ENCODE data around the gene ALKBH3.

- no peak for TF ChIP-seq YY1 (IDR thresholded peaks at IDR 0.05; ENCODE audit: insufficient read depth, insufficient read length)
- no peak for TF ChIP-seq ZNF274 (IDR thresholded peaks at IDR 0.05; ENCODE audit: low read depth, low read length)
- TF ChIP-seq SUZ12 (IDR thresholded peaks at IDR 0.05; ENCODE audit: extremely low read depth, insufficient read depth, insufficient read length), result no peak
Observed at GRCh38 chr11:43936076-43936475, 55.4 kb downstream of the ALKBH3 start.

Measured in NT2/D1 (cell line).